SK-N-SH treated with all-trans-retinoic acid at 6 μM for 48 hours (cell line): ENCODE results near the gene NBEAL1.

Experiments
- ATAC-seq: fragments of 200-7000 bp; cut with Tn5 transposase; 3 replicates; pipeline ENCODE4 v1.9.1; 2020; ENCODE audit warnings: mild to moderate bottlenecking, moderate library complexity
- ARNTL ChIP-seq: fragments of 450-650 bp; formaldehyde crosslinking; IDR thresholded peaks from 2 replicates; pipeline ENCODE4 v1.5.0; 2020; ENCODE audit warnings: low read depth, mild to moderate bottlenecking, moderate library complexity, borderline replicate concordance
- BACH2 ChIP-seq: fragments of 250-450 bp; sonication (Bioruptor Pico); IDR thresholded peaks from 2 replicates; pipeline ENCODE4 v1.9.0; 2021; ENCODE audit warnings: mild to moderate bottlenecking, borderline replicate concordance
- CSDC2 ChIP-seq: fragments of 250-450 bp; sonication (Bioruptor Pico); IDR thresholded peaks from 2 replicates; pipeline ENCODE4 v1.5.0; 2020; ENCODE audit warnings: mild to moderate bottlenecking, moderate library complexity
- CSRNP3 ChIP-seq: fragments of 250-450 bp; sonication (Bioruptor Pico); IDR thresholded peaks from 2 replicates; pipeline ENCODE4 v1.5.1; 2021; ENCODE audit warnings: mild to moderate bottlenecking, moderate library complexity
- ESRRG ChIP-seq: fragments of 250-450 bp; sonication (Bioruptor Pico); IDR thresholded peaks from 2 replicates; pipeline ENCODE4 v1.6.1; 2021; ENCODE audit warnings: mild to moderate bottlenecking
- GLIS3 ChIP-seq: fragments of 250-450 bp; sonication (Bioruptor Pico); IDR thresholded peaks from 2 replicates; pipeline ENCODE4 v1.5.0; 2020; ENCODE audit warnings: mild to moderate bottlenecking, moderate library complexity
- OSR1 ChIP-seq: fragments of 250-450 bp; sonication (Bioruptor Pico); IDR thresholded peaks from 2 replicates; pipeline ENCODE4 v1.8.0; 2022; ENCODE audit warnings: moderate library complexity, mild to moderate bottlenecking, inconsistent platforms
- PPARA ChIP-seq: fragments of 250-450 bp; sonication (Bioruptor Pico); IDR thresholded peaks from 2 replicates; pipeline ENCODE4 v1.5.0; 2020; ENCODE audit warnings: mild to moderate bottlenecking, borderline replicate concordance
- RARB ChIP-seq: fragments of 250-450 bp; sonication (Bioruptor Pico); IDR thresholded peaks from 2 replicates; pipeline ENCODE4 v1.8.0; 2021; ENCODE audit warnings: mild to moderate bottlenecking, moderate library complexity
- SNAI2 ChIP-seq: fragments of 250-450 bp; sonication (Bioruptor Pico); IDR thresholded peaks from 2 replicates; pipeline ENCODE4 v1.5.0; 2020; ENCODE audit warnings: mild to moderate bottlenecking, moderate library complexity
- TCF4 ChIP-seq: fragments of 250-450 bp; sonication (Bioruptor Pico); IDR thresholded peaks from 2 replicates; pipeline ENCODE4 v1.8.0; 2021; ENCODE audit warnings: mild to moderate bottlenecking, moderate library complexity, borderline replicate concordance
- TSHZ2 ChIP-seq: fragments of 250-450 bp; sonication (Bioruptor Pico); IDR thresholded peaks from 2 replicates; pipeline ENCODE4 v1.5.0; 2020; ENCODE audit warnings: mild to moderate bottlenecking, moderate library complexity
- ZC3H10 ChIP-seq: fragments of 250-450 bp; sonication (Bioruptor Pico); IDR thresholded peaks from 2 replicates; pipeline ENCODE4 v1.5.1; 2021; ENCODE audit warnings: mild to moderate bottlenecking, moderate library complexity
- ZFP3 ChIP-seq: fragments of 250-450 bp; sonication (Bioruptor Pico); IDR thresholded peaks from 2 replicates; pipeline ENCODE4 v1.5.0; 2020; ENCODE audit warnings: mild to moderate bottlenecking, moderate library complexity
- ZFP30 ChIP-seq: fragments of 450-650 bp; formaldehyde crosslinking; IDR thresholded peaks from 2 replicates; pipeline ENCODE4 v1.5.0; 2022; ENCODE audit warnings: mild to moderate bottlenecking, moderate library complexity
- ZNF565 ChIP-seq: fragments of 450-650 bp; formaldehyde crosslinking; conservative IDR thresholded peaks from 2 replicates; pipeline ENCODE4 v1.5.0; 2020; ENCODE audit warnings: low read depth, mild to moderate bottlenecking, moderate library complexity
- ZNF70 ChIP-seq: fragments of 450-650 bp; formaldehyde crosslinking; IDR thresholded peaks from 2 replicates; pipeline ENCODE4 v1.5.0; 2020; ENCODE audit warnings: mild to moderate bottlenecking, moderate library complexity
- ZNF8 ChIP-seq: fragments of 450-650 bp; formaldehyde crosslinking; IDR thresholded peaks from 2 replicates; pipeline ENCODE4 v1.5.0; 2020; ENCODE audit warnings: mild to moderate bottlenecking, moderate library complexity
- TF ChIP-seq, protein P1 (sequence below): fragments of 250-450 bp; sonication (Bioruptor Pico); IDR thresholded peaks from 2 replicates; pipeline ENCODE4 v1.5.1; 2020; ENCODE audit warnings: low read depth, mild to moderate bottlenecking, moderate library complexity
- TF ChIP-seq, protein P2 (sequence below): fragments of 250-450 bp; sonication (Bioruptor Pico); IDR thresholded peaks from 2 replicates; pipeline ENCODE4 v1.8.0; 2020; ENCODE audit warnings: mild to moderate bottlenecking, moderate library complexity, borderline replicate concordance

Gene NBEAL1

GRCh38 chr2:203019142-203019541, 4.5 kb downstream of the NBEAL1 start:
- ATAC-seq, result no peak

DNA sequence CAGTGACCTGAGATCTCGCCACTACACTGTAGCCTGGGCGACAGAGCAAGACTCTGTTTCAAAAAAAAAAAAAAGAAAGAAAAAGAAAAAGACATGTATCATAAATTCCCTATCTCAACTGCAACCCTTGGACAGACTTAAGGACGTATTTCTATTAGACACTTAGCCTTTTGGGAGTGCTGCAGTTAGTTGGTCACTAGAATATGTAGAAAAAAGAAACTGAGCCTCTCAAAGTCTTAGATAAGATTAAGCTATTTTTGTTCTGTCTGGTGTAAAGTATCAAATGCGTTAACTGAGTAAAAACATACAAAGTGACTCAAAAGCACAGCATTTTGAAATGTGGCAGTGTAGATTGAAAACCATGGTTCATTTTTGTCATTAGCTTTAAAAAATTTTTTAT, 7.3 kb downstream of the NBEAL1 start:
- no peak for ATAC-seq
- no peak for TF ChIP-seq ESRRG (CRISPR knock-in tag)
- TF ChIP-seq ARNTL (CRISPR knock-in tag), result no peak
- TF ChIP-seq TSHZ2 (CRISPR knock-in tag), result no peak
- TF ChIP-seq, protein P1, sequence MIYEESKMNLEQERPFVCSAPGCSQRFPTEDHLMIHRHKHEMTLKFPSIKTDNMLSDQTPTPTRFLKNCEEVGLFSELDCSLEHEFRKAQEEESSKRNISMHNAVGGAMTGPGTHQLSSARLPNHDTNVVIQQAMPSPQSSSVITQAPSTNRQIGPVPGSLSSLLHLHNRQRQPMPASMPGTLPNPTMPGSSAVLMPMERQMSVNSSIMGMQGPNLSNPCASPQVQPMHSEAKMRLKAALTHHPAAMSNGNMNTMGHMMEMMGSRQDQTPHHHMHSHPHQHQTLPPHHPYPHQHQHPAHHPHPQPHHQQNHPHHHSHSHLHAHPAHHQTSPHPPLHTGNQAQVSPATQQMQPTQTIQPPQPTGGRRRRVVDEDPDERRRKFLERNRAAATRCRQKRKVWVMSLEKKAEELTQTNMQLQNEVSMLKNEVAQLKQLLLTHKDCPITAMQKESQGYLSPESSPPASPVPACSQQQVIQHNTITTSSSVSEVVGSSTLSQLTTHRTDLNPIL, result no peak
- no peak for TF ChIP-seq ZFP3 (CRISPR knock-in tag)
- no peak for TF ChIP-seq PPARA (CRISPR knock-in tag)
- no peak for TF ChIP-seq SNAI2 (CRISPR knock-in tag)
- TF ChIP-seq, protein P2, sequence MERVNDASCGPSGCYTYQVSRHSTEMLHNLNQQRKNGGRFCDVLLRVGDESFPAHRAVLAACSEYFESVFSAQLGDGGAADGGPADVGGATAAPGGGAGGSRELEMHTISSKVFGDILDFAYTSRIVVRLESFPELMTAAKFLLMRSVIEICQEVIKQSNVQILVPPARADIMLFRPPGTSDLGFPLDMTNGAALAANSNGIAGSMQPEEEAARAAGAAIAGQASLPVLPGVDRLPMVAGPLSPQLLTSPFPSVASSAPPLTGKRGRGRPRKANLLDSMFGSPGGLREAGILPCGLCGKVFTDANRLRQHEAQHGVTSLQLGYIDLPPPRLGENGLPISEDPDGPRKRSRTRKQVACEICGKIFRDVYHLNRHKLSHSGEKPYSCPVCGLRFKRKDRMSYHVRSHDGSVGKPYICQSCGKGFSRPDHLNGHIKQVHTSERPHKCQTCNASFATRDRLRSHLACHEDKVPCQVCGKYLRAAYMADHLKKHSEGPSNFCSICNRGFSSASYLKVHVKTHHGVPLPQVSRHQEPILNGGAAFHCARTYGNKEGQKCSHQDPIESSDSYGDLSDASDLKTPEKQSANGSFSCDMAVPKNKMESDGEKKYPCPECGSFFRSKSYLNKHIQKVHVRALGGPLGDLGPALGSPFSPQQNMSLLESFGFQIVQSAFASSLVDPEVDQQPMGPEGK, result no peak
- no peak for TF ChIP-seq ZNF8 (CRISPR knock-in tag)
- no peak for TF ChIP-seq ZFP30 (CRISPR knock-in tag)
- TF ChIP-seq ZNF565 (CRISPR knock-in tag), result no peak
- TF ChIP-seq BACH2 (CRISPR knock-in tag), result no peak
- no peak for TF ChIP-seq RARB (CRISPR knock-in tag)
- no peak for TF ChIP-seq GLIS3
- TF ChIP-seq ZC3H10 (CRISPR knock-in tag), result no peak
- no peak for TF ChIP-seq ZNF70 (CRISPR knock-in tag)
- TF ChIP-seq CSRNP3 (CRISPR knock-in tag), result no peak

More at GRCh38 chr2:203019142-203019541, 4.5 kb downstream of the NBEAL1 start:
- TF ChIP-seq GLIS3, result no peak
- TF ChIP-seq TSHZ2 (CRISPR knock-in tag), result no peak
- no peak for TF ChIP-seq TCF4 (CRISPR knock-in tag)
- TF ChIP-seq ZNF70 (CRISPR knock-in tag), result no peak
- no peak for TF ChIP-seq ZC3H10 (CRISPR knock-in tag)
- TF ChIP-seq PPARA (CRISPR knock-in tag), result no peak
- TF ChIP-seq, protein P2, result no peak
- TF ChIP-seq, protein P1, result no peak
- no peak for TF ChIP-seq BACH2 (CRISPR knock-in tag)
- TF ChIP-seq ESRRG (CRISPR knock-in tag), result no peak
- TF ChIP-seq ZFP30 (CRISPR knock-in tag), result no peak
- TF ChIP-seq RARB (CRISPR knock-in tag), result no peak
- TF ChIP-seq OSR1 (CRISPR knock-in tag), result no peak
- TF ChIP-seq ZNF565 (CRISPR knock-in tag), result no peak
- TF ChIP-seq SNAI2 (CRISPR knock-in tag), result no peak
- no peak for TF ChIP-seq CSDC2 (CRISPR knock-in tag)
- no peak for TF ChIP-seq ARNTL (CRISPR knock-in tag)
